Activated gamma-delta T cell treated with anti-CD3 and anti-CD28 coated beads, Interleukin-2, amount 50 U/mL, for 16 hours (primary cell): ENCODE measurements around the gene IQSEC1.

ENCODE experiments used
- DNase-seq: peaks from one replicate; pipeline ENCODE4 v3.0.0-alpha.2; 2020; ENCODE audit warnings: low read depth

IQSEC1 gene

DNA sequence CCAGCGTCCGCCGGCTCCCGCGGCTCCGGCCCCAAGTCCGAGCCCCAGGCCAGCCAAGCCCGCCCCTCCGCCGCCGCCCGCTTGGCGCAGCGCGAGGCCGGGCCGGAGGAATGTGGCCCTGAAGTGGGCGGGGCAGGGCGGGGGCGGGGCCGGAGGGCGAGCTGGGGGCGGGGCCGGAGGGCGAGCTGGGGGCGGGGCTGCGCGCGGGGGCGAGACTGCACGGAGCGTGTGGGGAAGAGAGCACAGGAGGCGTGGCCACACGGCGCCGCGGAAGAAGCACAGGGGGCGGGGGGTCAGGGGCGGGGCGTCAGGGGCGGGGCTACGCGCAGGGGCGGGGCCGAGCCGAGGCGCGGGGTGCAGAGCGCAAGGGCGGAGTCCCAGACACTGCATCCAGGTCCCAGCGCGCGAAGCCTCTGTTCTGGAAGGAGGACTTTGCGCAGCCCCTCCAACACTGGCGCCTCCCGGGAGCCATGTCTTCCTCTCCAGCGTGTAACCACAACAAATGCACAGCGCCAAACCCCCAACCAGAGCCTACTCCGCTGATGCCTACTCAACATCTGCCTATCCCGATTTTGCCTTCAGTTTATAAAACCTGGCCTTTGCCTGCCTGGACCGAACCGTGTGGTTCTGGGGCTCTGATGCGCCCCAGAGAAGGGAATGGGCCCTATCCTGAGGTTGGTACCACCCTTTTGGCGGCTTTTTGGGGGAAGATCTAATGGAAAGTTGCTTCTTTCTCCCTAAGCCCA is 105.5 kb downstream of the IQSEC1 start:
- DNase-seq, result peak; percentile 81

DNA sequence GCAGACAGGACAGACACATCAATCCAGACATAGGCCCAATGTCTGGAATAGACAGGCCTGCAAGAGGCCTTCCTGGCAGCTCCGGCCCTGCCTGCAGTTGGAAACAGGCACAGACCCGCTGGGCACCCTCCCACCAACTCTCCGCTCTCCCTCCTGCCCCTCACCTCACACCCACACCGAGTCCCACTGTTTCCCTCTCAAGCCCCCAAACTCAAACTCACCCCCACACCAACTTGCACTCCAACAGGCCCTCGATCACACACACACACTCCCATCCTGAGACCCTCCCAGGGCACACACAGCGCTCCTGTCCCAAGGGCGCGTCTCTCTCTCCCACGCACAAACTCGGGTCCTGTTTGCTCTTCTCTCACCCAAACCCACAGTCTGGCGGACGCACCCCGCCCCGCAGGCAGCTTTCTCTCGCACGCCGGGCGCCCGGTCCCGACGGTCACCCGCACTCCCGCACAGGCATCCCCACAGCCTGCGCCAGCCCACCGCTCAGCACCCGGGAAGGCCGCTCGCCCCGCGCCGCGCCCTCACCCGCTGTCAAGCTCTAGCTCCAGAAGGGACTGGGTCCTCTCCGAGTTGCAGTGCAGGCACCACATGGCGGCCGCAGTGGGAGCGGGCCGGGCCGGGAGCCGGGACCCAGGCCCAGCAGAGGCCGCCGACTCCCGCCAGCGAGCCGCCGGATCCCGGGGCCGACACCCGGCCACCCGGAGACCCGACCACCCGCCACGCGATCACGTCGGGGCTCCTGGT is 106.2 kb downstream of the IQSEC1 start:
- DNase-seq, result no peak

DNA sequence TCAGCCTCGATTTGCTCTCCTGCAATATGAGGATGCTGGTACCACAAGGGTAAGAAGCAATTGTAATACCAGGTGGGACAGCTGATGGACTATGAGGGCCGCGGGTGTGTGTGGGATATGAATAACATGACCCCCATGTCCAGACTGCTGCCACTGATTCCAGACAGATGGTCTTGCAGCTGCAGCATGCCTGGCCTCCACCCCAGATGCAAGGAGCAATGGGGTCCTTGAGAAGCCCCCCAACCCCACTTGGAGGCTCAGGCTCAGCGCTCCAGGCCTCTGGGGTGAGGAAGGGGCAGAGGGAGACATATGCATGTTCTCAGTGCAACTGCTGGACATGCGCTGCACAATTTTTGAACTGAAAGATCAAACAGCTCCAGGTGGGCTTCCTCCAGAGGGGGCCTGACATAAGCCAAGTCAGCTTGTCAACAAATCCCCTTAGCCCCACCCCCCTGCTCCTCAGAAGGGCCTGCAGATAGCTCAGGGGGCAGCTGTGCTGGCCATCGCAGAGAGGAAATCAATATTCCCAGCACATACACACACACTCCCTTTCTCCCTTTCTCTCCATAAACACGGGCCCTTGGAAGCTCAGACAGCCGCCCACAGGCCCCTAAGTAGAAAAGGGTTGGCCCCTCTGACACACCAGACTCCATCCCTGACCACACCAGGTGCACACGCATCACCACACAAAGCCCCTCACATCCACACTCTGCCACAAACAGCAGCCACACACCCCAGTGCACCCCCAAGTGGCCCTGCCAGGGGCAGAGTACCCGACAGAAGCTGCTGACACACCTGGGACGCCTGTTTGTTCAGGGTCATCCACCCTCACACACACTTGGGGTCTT is 107.0 kb downstream of the IQSEC1 start:
- no peak for DNase-seq

DNA sequence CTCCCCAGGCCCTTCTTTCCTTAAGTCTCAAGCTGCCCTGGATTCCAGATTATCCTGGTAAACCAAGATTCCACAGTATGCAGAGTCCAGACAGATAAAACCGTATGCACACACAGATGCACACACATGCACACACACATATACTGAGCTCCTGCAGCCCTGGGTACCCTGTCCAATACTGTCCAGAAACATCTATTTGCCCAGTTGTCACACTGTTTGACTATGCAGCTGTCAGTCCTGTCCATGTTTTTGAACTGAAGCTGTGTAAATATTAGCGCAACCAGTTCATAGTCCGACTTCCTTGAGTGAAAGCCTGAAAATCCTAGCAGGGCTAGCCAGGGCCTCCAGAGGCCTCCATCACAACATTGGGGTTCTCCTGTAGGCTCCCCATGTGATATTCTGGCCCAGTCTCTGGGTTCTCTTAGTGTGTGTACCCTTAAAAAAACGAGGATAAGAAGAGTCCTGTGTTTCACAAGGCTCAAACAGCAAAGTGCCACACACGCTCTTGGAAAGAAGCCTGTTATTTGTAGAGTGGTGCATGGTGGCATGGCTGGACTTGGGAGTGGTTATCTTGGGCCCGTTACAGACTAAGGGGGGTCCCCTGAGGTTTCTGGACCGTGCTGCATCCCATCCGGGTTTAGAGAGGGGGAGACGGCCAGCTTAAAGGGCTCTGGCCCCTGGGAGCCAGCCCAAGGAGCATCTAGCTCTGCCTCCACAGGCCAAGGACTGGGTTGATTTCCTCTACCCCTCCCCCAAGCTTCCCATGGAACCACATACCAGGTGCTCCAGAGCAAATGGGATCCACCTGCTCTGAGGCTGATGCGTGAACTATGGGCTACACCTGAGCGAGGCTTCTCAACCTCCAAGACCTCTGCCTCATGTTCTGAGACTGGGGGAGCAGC is 108.3 kb downstream of the IQSEC1 start:
- no peak for DNase-seq

DNA sequence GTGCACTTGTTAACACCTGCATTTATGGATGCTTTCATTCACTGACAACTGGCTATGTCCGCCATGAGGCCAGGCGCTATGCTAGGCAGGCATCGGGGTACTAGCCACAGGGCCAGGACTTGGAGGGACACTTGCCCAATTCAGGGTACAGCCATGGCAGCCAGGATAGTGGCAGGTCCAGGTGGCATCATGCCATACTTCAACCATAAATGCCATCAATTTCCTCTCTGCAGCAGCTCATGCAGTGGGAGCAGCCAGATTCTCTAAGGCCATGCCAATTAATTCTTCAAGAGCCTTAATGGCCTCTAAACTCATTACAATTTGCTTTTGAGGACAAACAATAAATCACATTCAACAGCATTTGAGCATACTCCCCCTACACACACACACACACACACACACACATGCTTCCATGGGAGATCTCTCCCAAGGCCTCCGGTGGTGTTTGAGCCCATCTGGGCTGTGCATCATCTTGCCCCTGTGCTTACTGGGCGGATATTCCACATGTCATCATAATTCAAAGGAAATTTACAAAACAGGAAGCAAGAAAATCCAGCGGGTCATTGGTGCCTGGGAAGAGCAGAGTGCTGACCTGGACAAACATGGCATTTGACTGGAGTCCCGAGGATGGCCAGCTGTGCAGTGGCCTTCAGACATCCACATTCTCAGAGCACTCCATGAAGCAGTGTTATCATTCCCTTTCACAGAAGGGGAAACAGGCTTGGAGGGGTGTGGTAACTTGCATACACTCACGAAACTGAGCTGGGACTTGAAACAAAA is 109.1 kb downstream of the IQSEC1 start:
- DNase-seq, result no peak

DNA sequence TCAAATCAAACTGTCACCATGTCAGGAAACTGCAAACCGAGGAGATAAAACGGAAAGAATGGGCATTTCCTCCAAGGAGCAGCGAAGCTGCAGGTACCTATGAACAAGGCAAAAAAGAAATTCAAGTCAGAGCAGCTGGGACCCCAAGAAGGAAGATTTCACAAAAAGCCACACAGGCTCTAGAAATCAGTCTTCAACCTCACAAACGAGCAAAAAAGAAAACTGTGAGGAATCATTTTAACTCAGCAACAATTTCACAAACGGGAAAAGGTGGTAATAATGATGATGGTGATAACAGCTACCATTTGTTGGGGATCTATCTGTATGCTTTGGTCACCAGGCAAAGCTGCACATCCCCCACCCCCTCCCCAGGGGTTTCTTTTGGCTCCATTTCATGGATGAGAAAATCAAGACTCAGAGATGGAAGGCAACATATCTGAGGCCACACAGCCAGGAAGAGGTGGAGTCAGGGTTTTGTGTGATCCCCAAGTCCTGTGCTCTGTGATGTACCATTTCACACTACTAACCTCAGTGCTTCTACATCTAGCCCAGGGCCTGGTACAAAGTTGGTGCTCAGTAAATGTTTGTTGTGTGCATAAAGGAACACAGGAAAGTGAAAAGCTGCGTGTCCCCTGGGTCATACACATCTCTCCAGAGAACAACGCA is 109.9 kb downstream of the IQSEC1 start:
- no peak for DNase-seq

DNA sequence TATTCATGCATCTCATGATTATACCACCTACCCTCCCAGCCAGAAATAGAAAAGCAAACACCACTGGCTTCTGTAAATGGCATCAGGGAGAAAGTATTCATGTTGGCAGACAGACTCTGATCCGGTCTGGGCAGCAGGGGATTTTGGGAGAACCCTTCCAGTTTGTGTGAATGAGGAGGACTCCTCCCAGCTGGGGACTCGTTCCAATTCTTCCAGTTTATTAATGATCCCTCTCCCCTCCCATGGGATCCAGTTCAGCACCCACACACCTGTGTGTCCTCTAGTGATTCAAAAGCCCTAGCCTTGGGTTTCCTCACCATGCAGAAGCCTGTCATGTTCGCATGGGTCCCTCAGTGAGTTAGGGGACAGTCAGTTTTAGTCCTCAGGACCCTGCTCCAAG is 110.9 kb downstream of the IQSEC1 start:
- DNase-seq, result no peak

DNA sequence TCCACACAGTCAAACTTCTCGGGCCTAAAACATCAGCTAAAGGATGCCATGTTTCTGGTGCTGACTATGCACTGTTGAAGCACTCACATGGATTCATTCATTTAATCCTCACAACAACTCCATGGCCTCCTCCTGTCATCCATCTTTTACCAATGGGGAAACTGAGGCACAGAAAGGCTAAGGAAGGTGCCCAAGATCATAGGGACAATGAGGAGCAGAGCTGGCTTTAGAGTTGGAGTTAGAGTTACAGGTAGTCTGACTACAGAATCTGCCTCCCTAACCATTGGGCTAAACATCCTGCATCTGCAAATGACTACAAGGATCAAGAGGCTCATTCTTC is 111.6 kb downstream of the IQSEC1 start:
- DNase-seq, result no peak

DNA sequence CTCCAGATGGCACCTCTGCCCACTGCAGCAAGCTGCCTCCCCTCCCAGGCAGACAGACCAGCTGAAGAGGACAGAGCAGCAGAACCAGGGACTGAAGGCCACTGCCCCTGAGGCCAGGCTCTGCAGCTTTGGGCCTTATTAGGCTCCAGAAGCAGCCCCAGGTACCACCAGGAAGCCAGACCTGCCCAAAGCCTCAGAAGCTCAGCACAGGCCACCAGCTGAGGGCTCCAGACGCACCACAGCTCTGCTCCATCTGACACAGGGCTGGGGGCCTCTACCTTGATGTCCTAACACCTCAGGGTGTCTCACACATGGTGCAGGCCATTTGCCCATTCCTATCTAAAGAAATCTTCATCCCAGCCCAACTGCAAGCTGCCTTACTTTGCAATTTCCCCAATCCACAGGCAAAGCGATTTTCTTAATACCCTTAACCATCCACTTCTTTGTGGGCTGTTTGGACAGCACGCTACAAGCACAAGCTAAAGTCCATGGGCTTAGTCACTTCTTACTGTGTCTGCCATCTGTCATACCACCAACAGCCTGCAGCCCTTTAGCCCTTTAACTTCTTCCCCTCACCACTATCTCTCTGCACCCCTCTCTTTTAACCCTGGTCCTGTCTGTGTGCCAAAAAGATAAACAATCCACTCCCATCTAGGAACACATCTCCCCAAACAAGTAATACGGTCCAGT is 112.1 kb downstream of the IQSEC1 start:
- DNase-seq, result no peak

DNA sequence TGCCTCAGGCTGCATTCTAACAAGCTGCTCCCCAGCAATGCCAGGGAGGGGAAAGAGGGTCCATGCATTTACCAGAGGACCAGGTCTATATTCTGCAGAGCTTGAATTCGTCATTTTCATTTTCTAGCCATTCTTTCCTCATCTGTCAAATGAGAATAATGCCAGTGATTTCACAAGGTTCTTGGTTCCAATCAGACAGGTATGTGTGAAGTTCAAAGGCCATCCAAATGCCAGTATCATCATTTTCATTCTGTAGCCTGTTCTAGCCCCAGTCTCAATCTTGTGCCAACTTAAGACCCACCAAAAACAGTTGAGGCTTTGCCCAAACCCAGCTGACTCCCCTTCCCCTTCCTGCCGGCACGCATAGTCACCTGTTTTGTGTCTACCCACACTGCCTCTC is 112.7 kb downstream of the IQSEC1 start:
- no peak for DNase-seq

DNA sequence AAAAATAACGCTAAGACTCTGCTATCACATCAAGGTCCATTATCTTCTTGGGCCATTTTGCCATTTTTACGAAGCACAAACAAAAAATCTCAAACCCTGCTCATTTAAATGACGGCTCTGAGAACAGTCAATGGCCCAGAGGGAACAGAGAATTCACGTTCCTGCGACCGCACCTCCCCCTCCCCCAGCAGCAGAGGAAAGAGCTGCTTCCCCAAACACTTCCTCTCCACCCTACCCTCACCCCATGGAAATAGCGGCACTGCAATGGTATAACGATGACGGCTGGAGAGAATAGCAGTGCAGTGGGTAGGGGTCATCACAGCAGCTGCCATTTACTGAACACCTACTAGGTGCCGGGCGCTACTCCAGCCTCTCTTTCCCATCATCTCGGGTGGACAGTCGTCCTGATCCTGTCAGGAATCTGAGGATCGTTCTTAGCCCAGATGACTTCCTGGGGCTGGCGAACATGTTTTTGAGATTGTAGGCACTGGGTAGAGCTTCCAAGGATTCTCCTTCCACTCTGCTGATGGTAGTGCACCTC is 113.3 kb downstream of the IQSEC1 start:
- DNase-seq, result no peak

DNA sequence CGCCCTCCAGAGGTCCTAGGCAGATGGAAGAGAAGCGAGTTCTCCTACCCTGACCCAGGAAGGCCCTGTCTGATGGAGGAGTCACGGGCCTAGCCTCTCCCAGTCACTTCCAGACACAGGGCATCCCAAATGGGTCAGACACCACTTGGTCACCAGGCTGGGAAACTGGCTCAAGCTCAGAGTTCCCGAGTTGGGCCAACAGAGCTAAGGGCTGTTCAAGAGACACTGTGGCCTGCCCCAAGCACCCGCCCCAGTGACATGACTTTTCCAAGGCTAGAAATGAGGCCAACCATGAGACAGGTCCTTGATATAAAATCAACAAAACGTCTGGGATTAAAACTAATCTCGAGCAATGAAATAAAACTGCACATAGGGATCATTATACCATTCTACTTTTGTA is 113.8 kb downstream of the IQSEC1 start:
- no peak for DNase-seq

DNA sequence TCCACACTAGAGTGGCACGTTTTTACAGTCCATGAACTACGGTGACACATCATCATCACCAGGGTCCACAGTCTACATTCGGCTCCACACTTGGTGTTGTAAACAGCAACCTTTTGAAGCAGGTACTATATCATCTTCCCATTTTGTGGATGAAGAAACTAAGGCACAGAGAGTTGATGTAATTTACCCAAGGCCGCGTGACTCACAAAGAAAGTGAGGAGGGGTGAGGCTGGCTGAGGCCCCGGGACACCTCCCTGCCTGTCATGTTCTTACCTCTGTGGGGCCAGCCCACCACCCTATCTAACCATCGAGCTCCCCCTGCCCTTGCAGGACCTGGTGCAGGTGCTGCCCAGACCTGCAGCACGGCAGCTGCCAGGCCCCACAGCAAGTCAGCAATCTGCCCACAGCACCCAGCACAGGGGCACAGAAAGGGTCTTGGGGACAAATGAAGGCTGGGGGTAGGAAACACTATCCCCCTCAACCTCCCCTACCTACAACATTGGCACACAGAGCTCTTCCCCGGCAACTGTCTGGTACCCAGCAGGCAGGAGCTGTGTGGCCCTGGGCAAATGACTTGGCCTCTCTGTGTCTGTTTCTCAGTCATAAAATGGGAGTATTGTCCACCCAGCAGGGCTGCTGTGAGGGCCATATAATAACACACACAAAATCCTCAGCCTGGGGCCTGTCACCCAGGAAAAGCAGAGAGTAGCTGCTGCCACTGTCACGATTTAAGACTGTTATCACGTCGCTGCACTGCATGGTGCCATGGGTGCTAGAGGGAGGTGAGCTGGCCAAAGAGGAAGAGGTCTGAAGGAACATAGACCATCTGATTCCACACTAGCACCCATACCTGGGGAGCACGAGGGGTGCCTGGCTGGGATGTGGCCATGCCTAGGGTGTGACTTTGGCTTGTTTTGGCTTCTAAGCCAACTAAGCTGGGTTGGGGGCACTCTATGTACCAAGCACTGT is 115.1 kb downstream of the IQSEC1 start:
- DNase-seq, result no peak

DNA sequence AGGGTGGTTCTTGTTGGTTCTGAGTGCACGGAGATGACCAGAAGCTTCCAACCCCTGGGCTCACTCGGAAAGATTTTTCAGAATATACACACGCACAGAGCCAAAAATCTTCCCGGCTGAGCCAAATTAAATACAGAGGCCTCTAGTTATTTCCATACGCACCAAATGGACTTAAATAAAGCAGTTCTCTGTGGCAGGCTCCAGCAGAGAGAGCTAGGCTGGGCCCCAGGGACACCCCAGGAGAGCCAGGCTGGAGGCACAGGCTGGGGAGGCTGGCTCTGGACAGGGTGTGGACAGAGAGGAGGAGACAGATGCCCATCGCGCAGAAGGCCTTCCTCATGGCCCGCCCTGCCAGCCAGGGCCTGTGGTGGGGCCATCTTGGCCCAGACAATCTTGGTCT is 115.9 kb downstream of the IQSEC1 start:
- no peak for DNase-seq

DNA sequence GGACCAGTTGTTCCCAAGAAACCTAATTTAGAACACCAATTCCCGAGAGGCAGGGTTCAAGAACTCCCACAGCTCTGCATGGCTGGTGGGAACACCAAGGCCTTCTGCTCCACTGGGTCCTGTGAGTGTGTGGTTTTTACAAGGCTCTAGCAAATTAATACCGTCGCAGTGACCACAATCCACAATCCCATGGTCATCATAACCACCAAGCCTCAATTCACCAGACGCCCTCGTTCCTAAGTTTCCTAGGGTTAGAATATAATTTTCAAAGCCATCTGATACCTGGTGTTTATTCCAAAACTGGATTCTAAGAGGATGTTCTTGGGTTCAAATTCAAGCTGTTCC is 116.9 kb downstream of the IQSEC1 start:
- no peak for DNase-seq

DNA sequence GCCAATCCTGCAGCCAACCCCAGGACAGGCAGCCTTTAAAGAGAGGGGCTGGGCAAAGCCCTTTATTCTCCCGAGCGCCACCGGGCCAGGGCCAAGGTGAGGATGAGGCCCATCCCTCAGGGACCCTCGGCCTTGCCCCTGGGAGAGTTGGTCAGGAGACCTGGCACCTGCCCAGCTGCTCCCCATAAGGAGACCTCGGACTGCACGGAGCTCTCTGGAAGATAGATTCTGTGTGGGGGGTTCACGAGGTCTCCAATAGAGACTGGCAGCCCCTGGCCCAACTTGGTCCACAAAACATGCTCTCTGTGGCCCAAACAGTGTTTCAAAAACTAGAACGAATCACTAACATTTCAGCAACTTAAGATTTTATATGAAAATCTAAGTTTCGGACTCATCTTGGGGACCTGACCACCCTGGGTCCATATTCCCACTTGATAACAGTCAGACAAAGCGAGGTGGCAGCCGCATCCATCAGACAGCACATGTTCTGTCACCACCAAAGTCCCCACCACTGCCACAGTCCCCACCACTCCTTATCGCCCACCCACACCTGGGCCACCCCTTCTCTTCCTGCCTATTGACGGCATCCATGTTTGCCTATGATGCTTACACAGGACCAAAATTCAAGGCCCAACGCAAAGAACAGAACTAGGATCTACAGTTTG is 117.4 kb downstream of the IQSEC1 start:
- no peak for DNase-seq

DNA sequence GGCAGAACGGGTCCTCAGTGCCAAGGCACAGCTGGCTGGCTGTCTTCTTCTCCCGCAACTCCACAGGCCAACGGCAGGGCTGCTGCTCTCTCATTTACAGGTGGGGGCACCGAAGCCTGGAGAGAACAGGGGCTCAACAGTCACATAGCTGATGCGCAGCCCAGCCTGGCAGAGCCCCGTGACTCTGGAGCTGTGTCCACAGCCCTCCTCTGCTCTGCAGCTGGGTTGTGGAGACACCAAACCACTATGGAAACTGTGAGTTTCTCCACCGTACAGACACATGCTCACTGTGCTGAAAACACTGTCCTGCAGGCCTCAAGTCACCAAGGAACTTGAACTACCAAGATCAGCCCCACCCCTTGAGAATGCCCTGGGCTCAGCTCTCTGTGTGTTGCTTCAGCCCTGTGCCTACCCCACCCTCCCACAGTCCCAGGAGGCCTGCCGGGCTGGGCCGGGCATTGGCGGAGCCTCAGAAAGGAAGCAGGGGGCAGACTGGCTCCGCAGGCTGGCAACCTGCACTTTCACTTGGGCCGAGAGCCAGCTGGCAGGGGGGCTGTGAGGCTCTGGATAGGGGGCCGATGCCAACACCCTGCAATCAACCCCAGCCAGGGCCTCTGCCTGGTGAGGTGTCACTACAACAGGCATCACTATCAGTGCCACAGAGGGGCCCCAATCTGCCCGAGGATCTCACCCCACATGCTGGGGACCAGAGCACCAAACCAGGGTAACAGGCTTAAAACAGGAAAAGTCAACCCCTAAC is 118.2 kb downstream of the IQSEC1 start:
- DNase-seq, result no peak
